CD4-positive, alpha-beta T cell treated with Interferon alpha-2 for 1 hour (primary cell): ENCODE results near the gene MILR1.
"Not testable (repeated sequence)": the region's sequence is repeated elsewhere in the genome, so short reads cannot be mapped to it uniquely, and the experiment has no call there.

ENCODE experiments used
- DNase-seq, 2 donors: peaks; one replicate each; pipeline ENCODE4 v3.0.0-alpha.2; 2020 to 2022

MILR1 gene

GRCh38 chr17:64472564-64472963 lies 23.6 kb downstream of the MILR1 start:
- no peak for DNase-seq

GRCh38 chr17:64477849-64478248 lies 28.9 kb downstream of the MILR1 start:
- DNase-seq, result no peak

GRCh38 chr17:64480951-64481350 lies 32.0 kb downstream of the MILR1 start:
- DNase-seq, result no peak

GRCh38 chr17:64484380-64484779 lies 35.5 kb downstream of the MILR1 start:
- no peak for DNase-seq

- no peak for DNase-seq
Observed at GRCh38 chr17:64488301-64488700, 39.4 kb downstream of the MILR1 start.

- peak; percentile 58 to 72 for DNase-seq
Observed at GRCh38 chr17:64491034-64491860, 42.3 kb downstream of the MILR1 start.

- DNase-seq, result no peak
Observed at GRCh38 chr17:64491994-64492393, 43.1 kb downstream of the MILR1 start.

- peak; percentile 29 to 78 for DNase-seq
Observed at GRCh38 chr17:64492481-64493109, 43.7 kb downstream of the MILR1 start.

- no peak for DNase-seq
Observed at GRCh38 chr17:64494121-64494520, 45.2 kb downstream of the MILR1 start.

- DNase-seq, result not testable (repeated sequence)
Observed at GRCh38 chr17:64495300-64495699, 46.4 kb downstream of the MILR1 start.

GRCh38 chr17:64496348-64496785 lies 47.5 kb downstream of the MILR1 start:
- DNase-seq, result no peak

GRCh38 chr17:64496786-64497564 lies 48.1 kb downstream of the MILR1 start, which contains the start of gene POLG2:
TSS of gene POLG2 (minus strand) at chr17:64497054. CDS start at chr17:64496968, 86 bp downstream.
- DNase-seq, result peak; percentile 95 to 96

- no peak for DNase-seq
Observed at GRCh38 chr17:64497565-64498035, 48.7 kb downstream of the MILR1 start.

- DNase-seq, result peak in 1 of 2 donors; percentile 30
Observed at GRCh38 chr17:64498308-64499203, 49.6 kb downstream of the MILR1 start.

GRCh38 chr17:64499805-64500486 lies 51.0 kb downstream of the MILR1 start:
- DNase-seq, result peak in 1 of 2 donors; percentile 30

GRCh38 chr17:64500487-64500859 lies 51.6 kb downstream of the MILR1 start:
- DNase-seq, result peak in 1 of 2 donors; percentile 17

GRCh38 chr17:64500862-64501765 lies 52.2 kb downstream of the MILR1 start:
- DNase-seq, result peak in 1 of 2 donors; percentile 16

GRCh38 chr17:64502021-64502420 lies 53.1 kb downstream of the MILR1 start:
- DNase-seq, result peak in 1 of 2 donors; percentile 26

- peak in 1 of 2 donors; percentile 14 for DNase-seq
Observed at GRCh38 chr17:64502809-64503208, 53.9 kb downstream of the MILR1 start.

GRCh38 chr17:64503341-64503740 lies 54.4 kb downstream of the MILR1 start:
- peak in 1 of 2 donors; percentile 16 for DNase-seq
